ENCODE data around the gene EHMT2. TPM values are rescaled to one million over a fixed set of nuclear protein-coding genes. Genes with fewer than 3 reads are reported as not detected.

The EHMT2 gene
- total RNA-seq, 1 donor from 2014 or later, result 35.8 TPM

GRCh38 chr6:31830886-31831335 is 66.6 kb downstream of the EHMT2 start:
- H2AFZ ChIP-seq (ENCODE audit: low read depth, low read length), result no peak overlapping the region
- peaks cover 13% of the 10 kb centered on the region for H3K4me1 ChIP-seq (ENCODE audit: insufficient read depth, low read length)
- H3K4me1 Mint-ChIP-seq (ENCODE audit: low read depth, unreplicated experiment), result peaks cover 11% of the 10 kb centered on the region
- peak overlapping the region; percentile 86 for H3K9ac ChIP-seq (ENCODE audit: low read length)
- peak overlapping the region; percentile 87 for H3K4me2 ChIP-seq (ENCODE audit: low read length)
- peak overlapping the region; percentile 96 for H3K4me3 Mint-ChIP-seq (ENCODE audit: unreplicated experiment)
- no peaks in the 10 kb centered on the region for H3K36me3 ChIP-seq (ENCODE audit: insufficient read depth, low read length)
- no peaks in the 10 kb centered on the region for H3K9me3 Mint-ChIP-seq (ENCODE audit: unreplicated experiment)
- DNase-seq (ENCODE audit: low read depth) (no peak), FAIRE-seq (no peak)
- no peak overlapping the region for H3K27ac ChIP-seq (ENCODE audit: low read depth, low read length)
- H3K4me3 ChIP-seq (ENCODE audit: insufficient read depth, low read depth, low read length), result peak overlapping the region; percentile 73
- no peaks in the 10 kb centered on the region for H3K27me3 Mint-ChIP-seq (ENCODE audit: low read depth, unreplicated experiment)
- peaks cover 45% of the 10 kb centered on the region for H3K79me2 ChIP-seq (ENCODE audit: insufficient read depth, low read length)
- H3K9me3 ChIP-seq (ENCODE audit: insufficient read depth, low read depth, low read length), result no peaks in the 10 kb centered on the region
- H3K27me3 ChIP-seq (ENCODE audit: insufficient read depth, low read length), result no peaks in the 10 kb centered on the region
- no peak overlapping the region for H3K27ac Mint-ChIP-seq (ENCODE audit: unreplicated experiment)
- H3K36me3 Mint-ChIP-seq (ENCODE audit: low read depth, unreplicated experiment), result peaks cover 7% of the 10 kb centered on the region
- peaks cover 9% of the 10 kb centered on the region for H4K20me1 ChIP-seq (ENCODE audit: insufficient read depth, low read length)
- no peak for TF ChIP-seq EZH2 (IDR thresholded peaks at IDR 0.05; ENCODE audit: insufficient read depth, low read length)
- TF ChIP-seq, protein P1, sequence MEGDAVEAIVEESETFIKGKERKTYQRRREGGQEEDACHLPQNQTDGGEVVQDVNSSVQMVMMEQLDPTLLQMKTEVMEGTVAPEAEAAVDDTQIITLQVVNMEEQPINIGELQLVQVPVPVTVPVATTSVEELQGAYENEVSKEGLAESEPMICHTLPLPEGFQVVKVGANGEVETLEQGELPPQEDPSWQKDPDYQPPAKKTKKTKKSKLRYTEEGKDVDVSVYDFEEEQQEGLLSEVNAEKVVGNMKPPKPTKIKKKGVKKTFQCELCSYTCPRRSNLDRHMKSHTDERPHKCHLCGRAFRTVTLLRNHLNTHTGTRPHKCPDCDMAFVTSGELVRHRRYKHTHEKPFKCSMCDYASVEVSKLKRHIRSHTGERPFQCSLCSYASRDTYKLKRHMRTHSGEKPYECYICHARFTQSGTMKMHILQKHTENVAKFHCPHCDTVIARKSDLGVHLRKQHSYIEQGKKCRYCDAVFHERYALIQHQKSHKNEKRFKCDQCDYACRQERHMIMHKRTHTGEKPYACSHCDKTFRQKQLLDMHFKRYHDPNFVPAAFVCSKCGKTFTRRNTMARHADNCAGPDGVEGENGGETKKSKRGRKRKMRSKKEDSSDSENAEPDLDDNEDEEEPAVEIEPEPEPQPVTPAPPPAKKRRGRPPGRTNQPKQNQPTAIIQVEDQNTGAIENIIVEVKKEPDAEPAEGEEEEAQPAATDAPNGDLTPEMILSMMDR (IDR thresholded peaks at IDR 0.05; ENCODE audit: insufficient read depth, low read depth, low read length), result no peak

Other genes starting within 250 kb of the EHMT2 start
- 233 and 247 TPM in 2 replicates for gene BAG6, start 245.0 kb downstream of the EHMT2 start, total RNA-seq
- 0.89 and 1.2 TPM in 2 replicates for gene APOM, start 241.8 kb downstream of the EHMT2 start, total RNA-seq
- 14.7 and 15.5 TPM in 2 replicates for gene C6orf47, start 236.9 kb downstream of the EHMT2 start, total RNA-seq
- gene GPANK1, start 232.7 kb downstream of the EHMT2 start, total RNA-seq, result 11.7 and 13.8 TPM in 2 replicates
- gene CSNK2B, start 231.6 kb downstream of the EHMT2 start, total RNA-seq, result 200 and 208 TPM in 2 replicates
- 17.5 and 20.3 TPM in 2 replicates for gene LY6G5B, start 227.7 kb downstream of the EHMT2 start, total RNA-seq
- gene LY6G5C, start 216.6 kb downstream of the EHMT2 start, total RNA-seq, result 2.9 and 3.9 TPM in 2 replicates
- gene ABHD16A, start 194.4 kb downstream of the EHMT2 start, total RNA-seq, result 34.3 and 38.3 TPM in 2 replicates
- gene LY6G6F, start 190.8 kb downstream of the EHMT2 start, total RNA-seq, result not detected in 2 replicates
- gene LY6G6D, start 182.3 kb downstream of the EHMT2 start, total RNA-seq, result not detected in 2 replicates
- gene LY6G6C, start 176.0 kb downstream of the EHMT2 start, total RNA-seq, result 0.41 and 0.66 TPM in 2 replicates
- not detected in 2 replicates for gene MPIG6B, start 174.3 kb downstream of the EHMT2 start, total RNA-seq
- 62.5 and 72.4 TPM in 2 replicates for gene DDAH2, start 168.4 kb downstream of the EHMT2 start, total RNA-seq
- gene CLIC1, start 161.2 kb downstream of the EHMT2 start, total RNA-seq, result 484 and 518 TPM in 2 replicates
- gene MSH5, start 157.7 kb downstream of the EHMT2 start, total RNA-seq, result 5.7 and 6.8 TPM in 2 replicates
- gene SAPCD1, start 135.0 kb downstream of the EHMT2 start, total RNA-seq, result 0.72 and 1.2 TPM in 2 replicates
- gene VWA7, start 120.4 kb downstream of the EHMT2 start, total RNA-seq, result 0.54 and 0.94 TPM in 2 replicates
- 94.8 and 96.3 TPM in 2 replicates for gene VARS1, start 101.9 kb downstream of the EHMT2 start, total RNA-seq
- gene LSM2, start 90.7 kb downstream of the EHMT2 start, total RNA-seq, result 43.8 and 44.0 TPM in 2 replicates
- 0.98 and 1.1 TPM in 2 replicates for gene HSPA1L, start 82.4 kb downstream of the EHMT2 start, total RNA-seq
- 52.6 and 52.7 TPM in 2 replicates for gene HSPA1A, start 82.2 kb downstream of the EHMT2 start, total RNA-seq
- gene HSPA1B, start 70.0 kb downstream of the EHMT2 start, total RNA-seq, result 64.9 and 77.2 TPM in 2 replicates
- 45.0 and 47.3 TPM in 2 replicates for gene NEU1, start 34.9 kb downstream of the EHMT2 start, total RNA-seq
- 0.23 and 0.29 TPM in 2 replicates for gene SLC44A4, start 18.7 kb downstream of the EHMT2 start, total RNA-seq
- gene ZBTB12, start 4.4 kb upstream of the EHMT2 start, total RNA-seq, result 3.7 and 4.6 TPM in 2 replicates
- gene C2, start 30.0 kb upstream of the EHMT2 start, total RNA-seq, result 0.20 and 0.43 TPM in 2 replicates
- gene CFB, start 48.4 kb upstream of the EHMT2 start, total RNA-seq, result 1.0 and 1.4 TPM in 2 replicates
- 47.7 and 48.1 TPM in 2 replicates for gene NELFE, start 61.3 kb upstream of the EHMT2 start, total RNA-seq
- gene SKIC2, start 61.5 kb upstream of the EHMT2 start, total RNA-seq, result 75.3 and 79.1 TPM in 2 replicates
- 12.6 and 15.6 TPM in 2 replicates for gene DXO, start 74.4 kb upstream of the EHMT2 start, total RNA-seq
- gene C4A, start 84.4 kb upstream of the EHMT2 start, total RNA-seq, result 3.8 and 4.6 TPM in 2 replicates
- gene C4B, start 117.1 kb upstream of the EHMT2 start, total RNA-seq, result 3.2 and 3.7 TPM in 2 replicates
- 0.11 and 0.46 TPM in 2 replicates for gene CYP21A2, start 140.7 kb upstream of the EHMT2 start, total RNA-seq
- gene TNXB, start 211.6 kb upstream of the EHMT2 start, total RNA-seq, result 1.8 and 2.3 TPM in 2 replicates
- gene ATF6B, start 230.5 kb upstream of the EHMT2 start, total RNA-seq, result 68.7 and 70.1 TPM in 2 replicates
- 5.2 TPM in 2 replicates for gene FKBPL, start 232.6 kb upstream of the EHMT2 start, total RNA-seq

Data from astrocyte (in vitro differentiated cells and primary cell).